Neural progenitor cell (in vitro differentiated cells): ENCODE results near the gene CDC26.

Source experiments
- CTCF ChIP-seq: fragments of 200-600 bp; sonication (generic); IDR thresholded peaks from 2 replicates; pipeline ENCODE4 v1.5.1; 2017; ENCODE audit warnings: antibody characterized with exemption, mild to moderate bottlenecking
- EZH2 ChIP-seq: fragments of 200-600 bp; sonication (generic); IDR thresholded peaks from 2 replicates; pipeline ENCODE4 v1.6.1; 2017; ENCODE audit warnings: antibody characterized with exemption, mild to moderate bottlenecking, moderate library complexity

- TF ChIP-seq CTCF = no peak
- no peak for TF ChIP-seq EZH2
These were observed 30.8 kb downstream of the CDC26 start for GRCh38 chr9:113244556-113244955.
